ENCODE data around the gene MIR17HG.
"Not testable (repeated sequence)": the region's sequence is repeated elsewhere in the genome, so short reads cannot be mapped to it uniquely, and the experiment has no call there.

The MIR17HG gene

GRCh38 chr13:91347996-91348905 is 764 bp downstream of the MIR17HG start:
- peak; percentile 78 to 85 for DNase-seq (ENCODE audit: low read depth in 2 of 2)

GRCh38 chr13:91348906-91349435 is 1.5 kb downstream of the MIR17HG start:
- DNase-seq (ENCODE audit: low read depth in 2 of 2) = peak; percentile 93 to 95

GRCh38 chr13:91349992-91350911 is 2.8 kb downstream of the MIR17HG start:
- no peak for DNase-seq (ENCODE audit: low read depth in 2 of 2)

- DNase-seq (ENCODE audit: low read depth in 2 of 2) = no peak
Observed at GRCh38 chr13:91351123-91351522, 3.6 kb downstream of the MIR17HG start.

GRCh38 chr13:91351980-91352379 is 4.5 kb downstream of the MIR17HG start:
- no peak for DNase-seq (ENCODE audit: low read depth in 2 of 2)

- DNase-seq (ENCODE audit: low read depth in 2 of 2) = not testable (repeated sequence)
Observed at GRCh38 chr13:91352891-91353290, 5.4 kb downstream of the MIR17HG start.

- DNase-seq (ENCODE audit: low read depth in 2 of 2) = no peak
Observed at GRCh38 chr13:91353494-91353893, 6.0 kb downstream of the MIR17HG start.

GRCh38 chr13:91355099-91355825 is 7.8 kb downstream of the MIR17HG start:
- no peak for DNase-seq (ENCODE audit: low read depth in 2 of 2)

GRCh38 chr13:91355826-91356710 is 8.6 kb downstream of the MIR17HG start:
- DNase-seq (ENCODE audit: low read depth in 2 of 2) = no peak

GRCh38 chr13:91356919-91357612 is 9.6 kb downstream of the MIR17HG start:
- DNase-seq (ENCODE audit: low read depth in 2 of 2) = no peak

GRCh38 chr13:91357613-91358386 is 10.3 kb downstream of the MIR17HG start:
- no peak for DNase-seq (ENCODE audit: low read depth in 2 of 2)

- DNase-seq (ENCODE audit: low read depth in 2 of 2) = no peak
Observed at GRCh38 chr13:91358387-91358782, 10.9 kb downstream of the MIR17HG start.

- DNase-seq (ENCODE audit: low read depth in 2 of 2) = no peak
Observed at GRCh38 chr13:91359111-91359510, 11.6 kb downstream of the MIR17HG start.

- DNase-seq (ENCODE audit: low read depth in 2 of 2) = no peak
Observed at GRCh38 chr13:91359631-91360030, 12.1 kb downstream of the MIR17HG start.

GRCh38 chr13:91360246-91360751 is 12.8 kb downstream of the MIR17HG start:
- DNase-seq (ENCODE audit: low read depth in 2 of 2) = no peak

GRCh38 chr13:91361755-91362271 is 14.3 kb downstream of the MIR17HG start:
- no peak for DNase-seq (ENCODE audit: low read depth in 2 of 2)

GRCh38 chr13:91362908-91363307 is 15.4 kb downstream of the MIR17HG start:
- DNase-seq (ENCODE audit: low read depth in 2 of 2) = no peak

- no peak for DNase-seq (ENCODE audit: low read depth in 2 of 2)
Observed at GRCh38 chr13:91368101-91368500, 20.6 kb downstream of the MIR17HG start.

All from stimulated activated CD4-positive, alpha-beta T cell treated with anti-CD3 and anti-CD28 coated beads, Interleukin-1b, Interleukin-23, amount 100 ng/mL, for 4 hours (primary cell).